HEK293T (cell line): ENCODE results near the gene ABHD14A.

Experiments used
- BHLHE40 ChIP-seq: fragments of 450-650 bp; IDR thresholded peaks from 2 replicates; pipeline ENCODE4 v1.6.1; 2016; ENCODE audit warnings: mild to moderate bottlenecking, moderate library complexity, borderline replicate concordance
- ELF4 ChIP-seq: fragments of 450-650 bp; IDR thresholded peaks from 2 replicates; pipeline ENCODE4 v1.6.1; 2017; ENCODE audit warnings: antibody characterized with exemption
- FOXA1 ChIP-seq: fragments of 450-650 bp; IDR thresholded peaks from 2 replicates; pipeline ENCODE4 v1.6.1; 2016; ENCODE audit warnings: mild to moderate bottlenecking
- SP1 ChIP-seq: fragments of 450-650 bp; IDR thresholded peaks from 2 replicates; pipeline ENCODE4 v1.6.1; 2017

GRCh38 chr3:51950899-51951298, 24.0 kb upstream of the ABHD14A start:
- no peak for TF ChIP-seq SP1
- no peak for TF ChIP-seq FOXA1
- TF ChIP-seq BHLHE40: no peak
- no peak for TF ChIP-seq ELF4
